Kidney epithelial cell (primary cell): ENCODE measurements around the gene IER3IP1. TPM values are rescaled to one million over a fixed set of nuclear protein-coding genes. Genes with fewer than 3 reads are reported as not detected.

Experiments used
- DNase-seq: peaks from one replicate; pipeline ENCODE4 v3.0.0-alpha.2; 2010; ENCODE audit warnings: low read depth
- H3K27me3 ChIP-seq: 2 replicates; pipeline ENCODE4 v1.6.0; 2011; ENCODE audit warnings: low read length; ENCODE audit not compliant: control insufficient read depth, insufficient read depth
- H3K36me3 ChIP-seq: 2 replicates; pipeline ENCODE4 v1.5.1; 2011; ENCODE audit warnings: low read length; ENCODE audit not compliant: control insufficient read depth, insufficient read depth
- H3K4me3 ChIP-seq: 2 replicates; pipeline ENCODE4 v1.5.1; 2011; ENCODE audit warnings: low read depth, mild to moderate bottlenecking, control low read depth, low read length
- total RNA-seq: library from RNA; depleted of rRNA; stranded (reverse); fragments of >200 nt; gene quantifications from 2 replicates; pipeline ENCODE4 v1.2.3, GENCODE V29; 2015
- TF ChIP-seq, protein P1 (sequence below): IDR thresholded peaks from 2 replicates; pipeline ENCODE4 v1.5.1; 2011; ENCODE audit warnings: mild to moderate bottlenecking, moderate library complexity, low read length, control low read depth, inconsistent platforms; ENCODE audit not compliant: insufficient read depth, poor library complexity, severe bottlenecking

IER3IP1 gene, protein sequence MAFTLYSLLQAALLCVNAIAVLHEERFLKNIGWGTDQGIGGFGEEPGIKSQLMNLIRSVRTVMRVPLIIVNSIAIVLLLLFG
- 13.6 and 16.2 TPM in 2 replicates for total RNA-seq

DNA sequence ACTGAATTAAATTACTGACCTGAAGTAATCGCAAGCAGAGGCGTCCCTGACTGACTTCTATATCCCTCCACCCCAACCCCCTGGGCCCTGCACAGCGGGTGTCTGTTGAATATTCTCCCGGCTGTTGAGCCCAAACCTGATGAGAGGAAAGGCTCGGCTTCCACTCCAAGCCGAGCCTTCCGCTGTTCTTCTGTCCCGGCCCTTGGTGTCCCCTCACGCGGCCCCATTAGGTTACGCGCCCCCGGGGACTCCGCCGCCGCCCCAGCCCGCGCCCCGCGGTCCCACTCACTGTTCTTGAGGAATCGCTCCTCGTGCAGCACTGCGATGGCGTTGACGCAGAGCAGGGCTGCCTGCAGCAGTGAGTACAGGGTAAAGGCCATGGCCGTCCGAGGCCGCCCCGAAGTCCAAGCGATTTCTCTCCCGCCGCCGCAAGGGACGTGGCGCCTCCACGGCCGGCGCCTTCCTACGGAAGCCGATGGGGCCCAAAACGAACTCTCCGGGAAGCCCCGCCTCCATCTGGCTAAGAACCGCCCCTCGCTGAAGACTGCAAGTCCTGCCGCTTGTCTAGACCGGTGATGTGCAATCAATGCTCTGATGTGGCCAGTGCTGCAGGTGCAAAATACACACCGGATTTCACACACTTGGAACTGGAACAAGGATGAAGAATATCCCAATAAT lies at the start of gene IER3IP1:
Gene IER3IP1, minus strand, starts transcription at position 467 of the 678 bp plus-strand sequence. Its CDS starts 87 bp downstream, at position 380.
- no peaks in the 10 kb centered on the region for H3K27me3 ChIP-seq
- no peaks in the 10 kb centered on the region for H3K36me3 ChIP-seq
- DNase-seq: peak; percentile 50
- TF ChIP-seq, protein P1, sequence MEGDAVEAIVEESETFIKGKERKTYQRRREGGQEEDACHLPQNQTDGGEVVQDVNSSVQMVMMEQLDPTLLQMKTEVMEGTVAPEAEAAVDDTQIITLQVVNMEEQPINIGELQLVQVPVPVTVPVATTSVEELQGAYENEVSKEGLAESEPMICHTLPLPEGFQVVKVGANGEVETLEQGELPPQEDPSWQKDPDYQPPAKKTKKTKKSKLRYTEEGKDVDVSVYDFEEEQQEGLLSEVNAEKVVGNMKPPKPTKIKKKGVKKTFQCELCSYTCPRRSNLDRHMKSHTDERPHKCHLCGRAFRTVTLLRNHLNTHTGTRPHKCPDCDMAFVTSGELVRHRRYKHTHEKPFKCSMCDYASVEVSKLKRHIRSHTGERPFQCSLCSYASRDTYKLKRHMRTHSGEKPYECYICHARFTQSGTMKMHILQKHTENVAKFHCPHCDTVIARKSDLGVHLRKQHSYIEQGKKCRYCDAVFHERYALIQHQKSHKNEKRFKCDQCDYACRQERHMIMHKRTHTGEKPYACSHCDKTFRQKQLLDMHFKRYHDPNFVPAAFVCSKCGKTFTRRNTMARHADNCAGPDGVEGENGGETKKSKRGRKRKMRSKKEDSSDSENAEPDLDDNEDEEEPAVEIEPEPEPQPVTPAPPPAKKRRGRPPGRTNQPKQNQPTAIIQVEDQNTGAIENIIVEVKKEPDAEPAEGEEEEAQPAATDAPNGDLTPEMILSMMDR: no peak
- peak within 1 kb of the TSS; percentile 95 for H3K4me3 ChIP-seq

DNA sequence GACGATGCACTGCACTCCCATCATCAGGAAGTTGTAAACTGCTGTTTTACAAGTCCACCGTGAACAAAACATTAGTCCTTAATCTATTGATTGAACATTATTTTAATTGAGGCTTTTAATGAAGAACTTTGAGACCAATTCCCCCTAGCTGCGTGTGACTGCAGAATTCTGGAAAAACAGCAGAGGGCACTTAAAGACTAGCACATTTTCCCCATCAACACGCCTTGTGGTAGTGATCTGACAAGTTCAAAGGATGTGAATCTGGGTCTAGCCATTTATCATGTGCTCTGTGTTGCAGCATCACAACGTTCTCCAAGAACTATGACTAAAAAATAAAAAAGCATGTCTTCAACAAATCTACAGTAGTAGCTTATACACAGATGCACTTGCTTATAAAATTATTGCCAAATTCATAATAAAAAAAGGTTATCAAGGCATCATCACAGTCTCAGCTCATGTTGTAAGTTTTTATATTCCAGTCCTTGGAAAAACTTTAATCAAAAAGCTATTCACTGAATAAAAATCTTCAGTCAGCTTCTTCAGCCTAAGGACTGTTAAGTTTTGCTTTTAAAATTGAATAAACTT lies 39.5 kb upstream of the IER3IP1 start:
- Histone ChIP-seq H3K27me3 (peaks cover 2% of the 10 kb centered on the region), H3K36me3 (no peaks in the 10 kb centered on the region), H3K4me3 (no peak overlapping the region)
- peak; percentile 9 for DNase-seq
- TF ChIP-seq, protein P1: peak; percentile 63

DNA sequence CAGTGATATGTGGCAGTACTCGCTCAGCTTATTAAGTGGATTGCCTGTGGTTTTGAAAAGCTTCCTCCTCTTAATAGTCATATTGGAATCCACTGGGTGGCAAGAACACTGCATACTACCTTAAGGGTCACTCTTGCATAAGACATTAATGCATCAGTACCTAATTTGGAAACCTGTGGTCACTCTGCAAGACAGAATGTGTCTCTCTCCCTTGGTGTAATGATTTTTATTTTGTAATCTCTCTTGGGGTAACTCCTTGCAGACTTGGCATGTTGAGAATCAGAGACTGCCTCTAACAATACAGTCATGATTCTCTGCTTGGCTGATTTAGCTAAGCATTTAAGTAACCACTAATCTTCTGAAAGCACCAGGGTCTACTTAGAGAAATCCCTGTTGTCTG lies 33.0 kb upstream of the IER3IP1 start:
- H3K4me3 ChIP-seq: no peak overlapping the region
- no peaks in the 10 kb centered on the region for H3K27me3 ChIP-seq
- TF ChIP-seq, protein P1: no peak
- DNase-seq: no peak
- H3K36me3 ChIP-seq: no peaks in the 10 kb centered on the region

DNA sequence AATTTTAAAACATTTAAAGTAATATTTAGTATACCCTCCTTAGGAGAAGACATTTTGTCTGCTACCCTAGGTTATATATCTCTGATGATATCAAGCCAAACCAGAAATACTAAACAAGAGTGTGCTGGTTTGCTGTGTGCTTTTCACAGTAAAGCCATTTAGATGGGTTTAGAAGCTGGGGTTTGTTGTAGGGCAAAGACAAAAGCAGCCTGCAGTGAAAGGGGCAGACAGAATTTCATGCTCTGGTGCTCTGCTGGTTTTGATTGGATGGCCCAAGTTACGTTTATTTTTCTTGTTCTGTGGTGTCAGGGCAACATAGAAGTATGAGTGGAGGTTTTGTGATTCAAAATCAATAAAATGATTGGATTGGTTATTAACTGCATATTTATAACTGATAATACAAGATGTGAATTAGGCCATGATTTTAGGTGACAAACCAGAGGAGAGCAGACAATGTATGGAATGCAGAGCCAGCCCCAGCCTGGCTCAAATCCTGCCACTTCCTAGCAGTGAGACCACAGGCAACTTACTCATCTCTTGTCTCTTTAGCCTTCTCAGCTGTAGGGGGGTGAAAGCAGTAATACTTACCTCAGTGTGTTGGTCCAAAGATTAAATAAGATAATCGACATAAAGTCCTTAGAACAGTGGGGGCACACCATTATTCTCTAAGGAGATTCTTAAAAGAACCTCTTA lies 30.9 kb upstream of the IER3IP1 start:
- no peaks in the 10 kb centered on the region for H3K27me3 ChIP-seq

DNA sequence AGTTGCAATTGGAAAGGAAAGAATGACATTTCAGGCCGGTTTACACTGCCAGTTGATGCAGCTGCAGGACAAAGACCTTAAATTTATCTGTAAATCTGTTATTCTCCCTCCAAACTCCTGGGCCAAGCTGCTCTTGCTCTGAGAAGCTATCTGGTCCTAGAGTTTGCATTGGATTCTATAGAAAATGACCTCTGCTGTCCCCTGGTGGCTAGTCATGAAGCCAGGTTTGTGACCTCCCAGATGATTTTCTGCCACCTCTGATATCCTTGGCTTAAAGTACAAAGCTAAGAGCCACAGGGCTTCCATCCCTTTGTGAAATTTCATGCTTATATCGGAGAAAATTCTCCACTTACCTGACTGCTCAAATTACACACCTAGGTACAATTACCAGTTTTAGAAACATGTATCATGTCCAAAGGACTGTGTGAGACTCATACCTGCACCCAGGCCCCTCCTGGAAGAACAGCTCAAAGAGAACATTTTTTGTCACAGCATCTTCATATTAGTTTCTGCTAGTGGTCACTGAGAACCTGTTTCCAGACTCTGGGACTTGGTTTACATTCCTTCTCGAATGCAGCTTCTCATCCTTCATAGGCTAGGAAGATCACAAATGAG lies 28.9 kb upstream of the IER3IP1 start:
- TF ChIP-seq, protein P1: peak; percentile 93
- no peak for DNase-seq
- Histone ChIP-seq H3K36me3 (no peaks in the 10 kb centered on the region), H3K27me3 (no peaks in the 10 kb centered on the region), H3K4me3 (no peak overlapping the region)

More for the DNA sequence above, 30.9 kb upstream of the IER3IP1 start:
- no peak overlapping the region for H3K4me3 ChIP-seq
- DNase-seq: no peak
- TF ChIP-seq, protein P1: no peak
- no peaks in the 10 kb centered on the region for H3K36me3 ChIP-seq
